Measurements from ENCODE around the gene PLK3.

GRCh38 chr1:44807364-44808062 lies 7.3 kb downstream of the PLK3 start:
- TF ChIP-seq GATA2 (IDR thresholded peaks at IDR 0.05; ENCODE audit: low read depth, low read length) = no peak
- TF ChIP-seq GATA3 (IDR thresholded peaks at IDR 0.05; ENCODE audit: low read depth, low read length) = no peak
